22Rv1 (cell line): ENCODE results near the gene PRRC2C.

Experiments used
- H3K27ac ChIP-seq: fragments of 450-650 bp; 2 replicates; pipeline ENCODE4 v1.5.1; 2017
- CTCF ChIP-seq: fragments of 450-650 bp; IDR thresholded peaks from 2 replicates; pipeline ENCODE4 v1.5.1; 2017; ENCODE audit warnings: mild to moderate bottlenecking
- ZFX ChIP-seq: fragments of 450-650 bp; IDR thresholded peaks from 2 replicates; pipeline ENCODE4 v1.6.1; 2017; ENCODE audit warnings: antibody characterized with exemption, borderline replicate concordance

PRRC2C gene

GRCh38 chr1:171563675-171564074 lies 78.3 kb downstream of the PRRC2C start:
- TF ChIP-seq CTCF (no peak), ZFX (no peak)
- H3K27ac ChIP-seq: no peak overlapping the region

- TF ChIP-seq CTCF (peak; percentile 52), ZFX (no peak)
- no peak overlapping the region for H3K27ac ChIP-seq
These were observed 81.1 kb downstream of the PRRC2C start for GRCh38 chr1:171566467-171566866.

- H3K27ac ChIP-seq: no peak overlapping the region
- TF ChIP-seq CTCF (no peak), ZFX (no peak)
These were observed 85.0 kb downstream of the PRRC2C start for GRCh38 chr1:171570295-171570694.

- H3K27ac ChIP-seq: no peak overlapping the region
- TF ChIP-seq ZFX (no peak), CTCF (no peak)
These were observed 90.8 kb downstream of the PRRC2C start for GRCh38 chr1:171576144-171576543.

GRCh38 chr1:171581226-171581625 lies 95.9 kb downstream of the PRRC2C start:
- H3K27ac ChIP-seq: 0 out of 2 replicates have a peak overlapping the region, but pooled peaks have one; percentile 5
- TF ChIP-seq CTCF (no peak), ZFX (no peak)

GRCh38 chr1:171581766-171582165 lies 96.4 kb downstream of the PRRC2C start:
- TF ChIP-seq CTCF (no peak), ZFX (no peak)
- peak overlapping the region; percentile 5; the same call in 1 of the 2 replicates for H3K27ac ChIP-seq

GRCh38 chr1:171582589-171582988 lies 97.3 kb downstream of the PRRC2C start:
- H3K27ac ChIP-seq: peak overlapping the region; percentile 5; the same call in 1 of the 2 replicates
- TF ChIP-seq ZFX (no peak), CTCF (no peak)
